HG02938 (cell line): ENCODE measurements around the gene GTPBP1.

Experiments
- ATAC-seq: cut with Tn5 transposase; IDR thresholded peaks from one replicate; pipeline ENCODE4 v1.9.1; 2021; ENCODE audit warnings: mild to moderate bottlenecking, moderate library complexity; ENCODE audit not compliant: unreplicated experiment

GTPBP1 gene

GRCh38 chr22:38724926-38725571, 19.3 kb downstream of the GTPBP1 start:
- no peak for ATAC-seq

- ATAC-seq: no peak
Measured at GRCh38 chr22:38725900-38726655, 20.3 kb downstream of the GTPBP1 start.

- no peak for ATAC-seq
Measured at GRCh38 chr22:38727123-38727522, 21.4 kb downstream of the GTPBP1 start.

- ATAC-seq: no peak
Measured at GRCh38 chr22:38727530-38728451, 22.0 kb downstream of the GTPBP1 start.

- no peak for ATAC-seq
Measured at GRCh38 chr22:38728871-38729796, 23.4 kb downstream of the GTPBP1 start.

GRCh38 chr22:38729946-38730345, 24.2 kb downstream of the GTPBP1 start:
- no peak for ATAC-seq

GRCh38 chr22:38730411-38730871, 24.7 kb downstream of the GTPBP1 start:
- no peak for ATAC-seq

- ATAC-seq: no peak
Measured at GRCh38 chr22:38731703-38732161, 26.0 kb downstream of the GTPBP1 start.

- ATAC-seq: no peak
Measured at GRCh38 chr22:38732251-38732815, 26.6 kb downstream of the GTPBP1 start.

- ATAC-seq: no peak
Measured at GRCh38 chr22:38733329-38733723, 27.6 kb downstream of the GTPBP1 start.

- ATAC-seq: no peak
Measured at GRCh38 chr22:38733724-38734381, 28.1 kb downstream of the GTPBP1 start.

GRCh38 chr22:38734421-38735100, 28.8 kb downstream of the GTPBP1 start:
- ATAC-seq: no peak

- no peak for ATAC-seq
Measured at GRCh38 chr22:38735126-38735464, 29.4 kb downstream of the GTPBP1 start.

- ATAC-seq: no peak
Measured at GRCh38 chr22:38735465-38736256, 29.9 kb downstream of the GTPBP1 start.

- ATAC-seq: no peak
Measured at GRCh38 chr22:38736257-38736570, 30.5 kb downstream of the GTPBP1 start.

- no peak for ATAC-seq
Measured at GRCh38 chr22:38737302-38738060, 31.7 kb downstream of the GTPBP1 start.

GRCh38 chr22:38738475-38739070, 32.8 kb downstream of the GTPBP1 start:
- no peak for ATAC-seq
